ENCODE results near the gene GDF2. TPM values are rescaled to one million over a fixed set of nuclear protein-coding genes. Genes with fewer than 3 reads are reported as not detected.

GDF2 gene
- total and polyA plus RNA-seq, 2 donors: not detected

DNA sequence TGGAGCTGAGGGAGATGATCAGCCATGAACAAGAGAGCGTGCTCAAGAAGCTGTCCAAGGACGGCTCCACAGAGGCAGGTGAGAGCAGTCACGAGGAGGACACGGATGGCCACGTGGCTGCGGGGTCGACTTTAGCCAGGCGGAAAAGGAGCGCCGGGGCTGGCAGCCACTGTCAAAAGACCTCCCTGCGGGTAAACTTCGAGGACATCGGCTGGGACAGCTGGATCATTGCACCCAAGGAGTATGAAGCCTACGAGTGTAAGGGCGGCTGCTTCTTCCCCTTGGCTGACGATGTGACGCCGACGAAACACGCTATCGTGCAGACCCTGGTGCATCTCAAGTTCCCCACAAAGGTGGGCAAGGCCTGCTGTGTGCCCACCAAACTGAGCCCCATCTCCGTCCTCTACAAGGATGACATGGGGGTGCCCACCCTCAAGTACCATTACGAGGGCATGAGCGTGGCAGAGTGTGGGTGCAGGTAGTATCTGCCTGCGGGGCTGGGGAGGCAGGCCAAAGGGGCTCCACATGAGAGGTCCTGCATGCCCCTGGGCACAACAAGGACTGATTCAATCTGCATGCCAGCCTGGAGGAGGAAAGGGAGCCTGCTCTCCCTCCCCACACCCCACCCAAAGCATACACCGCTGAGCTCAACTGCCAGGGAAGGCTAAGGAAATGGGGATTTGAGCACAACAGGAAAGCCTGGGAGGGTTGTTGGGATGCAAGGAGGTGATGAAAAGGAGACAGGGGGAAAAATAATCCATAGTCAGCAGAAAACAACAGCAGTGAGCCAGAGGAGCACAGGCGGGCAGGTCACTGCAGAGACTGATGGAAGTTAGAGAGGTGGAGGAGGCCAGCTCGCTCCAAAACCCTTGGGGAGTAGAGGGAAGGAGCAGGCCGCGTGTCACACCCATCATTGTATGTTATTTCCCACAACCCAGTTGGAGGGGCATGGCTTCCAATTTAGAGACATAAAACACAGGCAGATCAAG is 3.3 kb downstream of the GDF2 start:
- no peak overlapping the region for H3K27ac ChIP-seq (ENCODE audit: low read depth)
- no peaks in the 10 kb centered on the region for H3K36me3 ChIP-seq (ENCODE audit: insufficient read depth)
- H3K4me1 ChIP-seq (ENCODE audit: insufficient read depth): no peaks in the 10 kb centered on the region
- H3K4me3 ChIP-seq (ENCODE audit: low read depth, low read length): no peak overlapping the region
- DNase-seq (ENCODE audit: extremely low spot score): no peak
- WGBS: 95% methylated on average over 30 of the region's 30 CpGs

DNA sequence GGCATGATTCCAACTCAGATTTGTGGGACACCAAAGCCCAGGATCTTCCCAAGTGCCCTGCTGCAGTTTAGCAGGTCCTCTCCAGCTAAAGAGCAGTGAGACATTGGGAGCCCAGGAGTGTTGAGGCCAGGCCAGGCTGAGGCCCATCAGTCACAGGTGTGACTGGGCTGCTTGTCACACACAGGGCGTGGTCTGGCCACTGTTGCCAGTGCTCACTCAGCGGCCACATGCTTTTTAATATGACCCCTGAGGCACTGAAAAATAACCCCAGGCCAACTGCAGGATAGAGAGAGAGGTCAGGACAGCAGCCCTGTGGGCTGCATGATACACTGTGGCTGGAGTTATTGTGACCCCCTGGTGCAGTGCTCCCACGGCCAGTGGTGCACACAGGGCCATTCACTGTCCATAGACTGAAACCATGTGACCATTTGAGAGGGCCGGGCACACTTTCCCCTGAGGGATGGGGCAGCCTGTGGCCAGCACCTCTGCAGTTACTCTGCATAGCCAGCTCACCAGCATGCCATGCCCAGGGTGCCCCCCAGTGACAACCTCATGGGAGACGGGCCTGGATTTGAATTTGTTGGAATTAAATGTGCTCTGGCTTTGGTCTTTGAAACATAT is 4.2 kb downstream of the GDF2 start:
- 70% methylated on average over 5 of the region's 5 CpGs for WGBS
- Histone ChIP-seq H3K36me3 (ENCODE audit: insufficient read depth) (no peaks in the 10 kb centered on the region), H3K27ac (ENCODE audit: low read depth) (no peak overlapping the region), H3K4me1 (ENCODE audit: insufficient read depth) (no peaks in the 10 kb centered on the region), H3K4me3 (ENCODE audit: low read depth, low read length) (no peak overlapping the region)
- no peak for DNase-seq (ENCODE audit: extremely low spot score)

DNA sequence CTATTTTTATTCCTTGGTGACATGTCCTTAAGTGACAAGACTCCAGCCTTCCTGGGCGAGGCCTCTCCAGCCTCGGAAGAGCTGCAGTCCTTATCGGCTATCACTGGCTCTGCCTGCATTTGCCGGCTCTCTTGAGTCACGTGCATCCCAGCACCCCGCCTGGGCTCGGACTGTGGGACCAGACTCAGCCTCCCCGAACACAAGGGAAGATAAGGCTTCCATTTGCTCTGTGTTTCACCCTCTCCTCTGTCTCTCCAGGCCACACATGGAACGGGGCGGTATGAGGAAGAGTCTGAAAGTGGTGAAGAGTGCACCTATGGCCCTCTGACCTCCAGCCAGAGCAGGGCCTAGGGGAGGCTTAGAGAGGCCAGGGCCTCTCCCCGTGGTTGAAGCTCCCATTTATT is 4.7 kb downstream of the GDF2 start:
- no peak for DNase-seq (ENCODE audit: extremely low spot score)
- H3K27ac ChIP-seq (ENCODE audit: low read depth): no peak overlapping the region
- 83% methylated on average over 11 of the region's 11 CpGs for WGBS
- no peak overlapping the region for H3K4me3 ChIP-seq (ENCODE audit: low read depth, low read length)
- H3K4me1 ChIP-seq (ENCODE audit: insufficient read depth): no peaks in the 10 kb centered on the region
- no peaks in the 10 kb centered on the region for H3K36me3 ChIP-seq (ENCODE audit: insufficient read depth)

DNA sequence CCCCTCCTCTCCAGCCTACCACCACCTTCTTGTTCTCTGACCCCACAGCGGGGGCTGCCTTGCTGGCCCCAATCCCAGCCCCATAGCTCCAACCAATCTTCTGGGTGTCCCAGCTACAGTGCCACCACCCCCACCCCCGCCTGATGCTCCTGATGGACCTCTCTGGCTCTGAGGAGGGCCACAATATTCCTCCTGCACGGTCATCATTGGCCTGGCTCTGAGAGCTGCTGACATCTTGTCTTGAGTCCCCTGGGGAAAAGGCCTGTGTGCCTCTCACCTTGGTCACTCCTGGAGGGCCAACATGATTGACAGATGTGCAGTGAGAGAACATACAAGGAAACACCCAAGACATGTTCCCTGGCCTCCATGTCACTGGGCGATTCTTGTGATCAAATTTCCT is 7.6 kb downstream of the GDF2 start:
- Histone ChIP-seq H3K36me3 (ENCODE audit: insufficient read depth) (no peaks in the 10 kb centered on the region), H3K4me1 (ENCODE audit: insufficient read depth) (no peaks in the 10 kb centered on the region), H3K27ac (ENCODE audit: low read depth) (no peak overlapping the region), H3K4me3 (ENCODE audit: low read depth, low read length) (no peak overlapping the region)
- DNase-seq (ENCODE audit: extremely low spot score): no peak
- WGBS: 91% methylated on average over 4 of the region's 4 CpGs

DNA sequence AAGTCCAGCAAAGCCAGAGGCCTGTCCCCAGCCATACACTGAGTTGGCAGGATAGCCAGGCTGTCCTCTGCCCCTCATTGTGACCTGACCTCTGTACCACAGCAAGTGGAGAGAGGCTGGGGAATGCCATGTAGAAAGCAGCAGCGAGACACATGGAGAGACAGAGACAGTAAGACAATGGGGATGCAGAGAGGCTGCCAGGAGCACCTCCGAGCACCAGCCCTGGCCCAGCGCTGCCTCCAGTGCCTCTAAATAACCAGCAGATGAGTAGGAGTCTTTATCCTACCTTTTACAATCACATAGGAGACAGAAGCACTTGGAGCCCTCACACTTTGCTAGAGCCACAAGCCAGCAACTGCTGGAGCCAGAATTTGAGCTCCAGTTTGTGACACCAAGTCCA is 8.1 kb downstream of the GDF2 start:
- WGBS: 94% methylated on average over 3 of the region's 3 CpGs
- H3K36me3 ChIP-seq (ENCODE audit: insufficient read depth): no peaks in the 10 kb centered on the region
- no peak overlapping the region for H3K27ac ChIP-seq (ENCODE audit: low read depth)
- DNase-seq (ENCODE audit: extremely low spot score): no peak
- no peaks in the 10 kb centered on the region for H3K4me1 ChIP-seq (ENCODE audit: insufficient read depth)
- H3K4me3 ChIP-seq (ENCODE audit: low read depth, low read length): no peak overlapping the region

DNA sequence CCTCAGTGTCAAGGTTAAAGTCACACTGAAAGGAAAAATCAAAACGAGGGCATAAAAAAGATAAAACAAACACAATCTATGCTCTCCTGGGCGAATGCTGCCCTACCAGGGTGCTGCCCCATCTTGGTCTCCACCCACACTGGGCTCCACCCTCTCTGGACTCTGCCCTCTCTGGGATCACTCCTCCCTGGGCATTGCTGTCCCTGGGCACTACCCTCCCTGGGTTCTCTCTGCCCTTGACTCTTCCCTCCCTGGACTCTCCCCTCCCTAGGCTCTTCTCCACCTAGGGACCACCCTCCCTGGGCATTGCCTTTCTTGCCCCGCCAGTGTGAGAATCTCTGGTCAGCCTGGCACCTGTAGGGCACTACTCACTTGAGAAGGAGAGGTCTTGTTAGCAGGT is 8.6 kb downstream of the GDF2 start:
- WGBS: 80% methylated on average over 3 of the region's 3 CpGs
- H3K4me3 ChIP-seq (ENCODE audit: low read depth, low read length): no peak overlapping the region
- no peaks in the 10 kb centered on the region for H3K36me3 ChIP-seq (ENCODE audit: insufficient read depth)
- no peak overlapping the region for H3K27ac ChIP-seq (ENCODE audit: low read depth)
- DNase-seq (ENCODE audit: extremely low spot score): no peak
- H3K4me1 ChIP-seq (ENCODE audit: insufficient read depth): no peaks in the 10 kb centered on the region

DNA sequence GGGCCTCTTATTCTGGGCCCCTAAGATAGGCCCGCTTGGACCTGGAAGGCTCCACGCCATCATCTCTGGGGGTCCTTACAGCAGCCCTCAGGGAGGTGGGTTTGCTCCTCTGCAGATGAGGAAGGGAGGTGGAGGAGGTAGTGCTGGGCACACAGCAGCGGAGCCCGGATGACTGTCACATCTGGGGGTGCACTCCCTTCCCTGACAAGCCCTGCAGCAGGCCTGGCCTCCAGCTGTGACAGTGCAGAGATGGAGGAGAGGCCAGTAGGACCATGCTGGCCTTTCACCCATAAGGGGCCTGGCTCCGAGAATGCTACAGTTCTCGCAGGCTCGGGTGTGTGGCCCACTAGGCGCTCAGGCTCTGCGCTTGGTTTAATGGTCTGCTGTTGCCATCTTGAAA is 9.2 kb downstream of the GDF2 start:
- no peaks in the 10 kb centered on the region for H3K36me3 ChIP-seq (ENCODE audit: insufficient read depth)
- no peak overlapping the region for H3K4me3 ChIP-seq (ENCODE audit: low read depth, low read length)
- no peak for DNase-seq (ENCODE audit: extremely low spot score)
- H3K4me1 ChIP-seq (ENCODE audit: insufficient read depth): no peaks in the 10 kb centered on the region
- H3K27ac ChIP-seq (ENCODE audit: low read depth): no peak overlapping the region
- 97% methylated on average over 9 of the region's 9 CpGs for WGBS

DNA sequence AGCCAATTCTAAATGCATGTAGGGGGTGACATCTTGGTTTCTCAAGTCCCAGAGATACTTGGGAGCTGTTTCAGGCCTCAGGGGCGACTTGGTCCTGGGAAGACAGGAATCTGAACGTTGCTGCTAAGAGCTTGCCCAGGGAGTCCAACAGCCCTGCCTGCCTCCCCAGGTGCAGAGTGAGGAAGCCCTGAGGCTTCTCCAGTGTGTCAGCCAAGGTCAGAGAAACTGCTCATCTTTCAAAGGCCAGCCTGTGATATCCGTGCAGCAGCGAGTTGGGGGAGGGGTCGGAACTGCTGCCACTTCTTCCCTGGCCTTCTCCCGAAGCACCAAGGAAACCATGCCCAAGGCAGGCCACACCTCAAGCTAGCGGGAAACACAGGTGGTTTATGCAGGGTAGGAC is 9.7 kb downstream of the GDF2 start:
- Histone ChIP-seq H3K4me1 (ENCODE audit: insufficient read depth) (no peaks in the 10 kb centered on the region), H3K4me3 (ENCODE audit: low read depth, low read length) (no peak overlapping the region), H3K27ac (ENCODE audit: low read depth) (no peak overlapping the region), H3K36me3 (ENCODE audit: insufficient read depth) (no peaks in the 10 kb centered on the region)
- no peak for DNase-seq (ENCODE audit: extremely low spot score)
- 79% methylated on average over 7 of the region's 7 CpGs for WGBS

DNA sequence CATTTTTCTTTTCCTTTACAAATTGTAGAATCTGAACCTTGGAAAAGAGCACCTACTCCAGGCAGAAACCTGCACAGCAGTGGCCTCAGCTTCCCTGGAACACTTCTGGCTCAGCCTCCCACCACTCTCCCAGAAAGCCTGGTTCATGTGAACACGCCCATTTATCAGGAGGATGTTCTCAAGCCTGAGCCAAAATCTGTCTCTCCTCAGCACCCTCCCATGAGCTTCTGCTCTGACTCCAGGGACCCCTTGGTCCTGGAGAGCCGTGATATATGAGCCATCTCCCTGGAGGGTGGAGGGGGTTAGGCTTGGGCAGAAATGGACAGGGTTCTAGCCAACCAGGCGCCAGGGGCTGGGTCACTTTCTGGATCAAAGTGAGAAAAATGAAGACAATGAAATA is 10.1 kb downstream of the GDF2 start:
- no peak overlapping the region for H3K4me3 ChIP-seq (ENCODE audit: low read depth, low read length)
- H3K4me1 ChIP-seq (ENCODE audit: insufficient read depth): no peaks in the 10 kb centered on the region
- 78% methylated on average over 3 of the region's 3 CpGs for WGBS
- DNase-seq (ENCODE audit: extremely low spot score): no peak
- H3K36me3 ChIP-seq (ENCODE audit: insufficient read depth): no peaks in the 10 kb centered on the region
- H3K27ac ChIP-seq (ENCODE audit: low read depth): no peak overlapping the region

DNA sequence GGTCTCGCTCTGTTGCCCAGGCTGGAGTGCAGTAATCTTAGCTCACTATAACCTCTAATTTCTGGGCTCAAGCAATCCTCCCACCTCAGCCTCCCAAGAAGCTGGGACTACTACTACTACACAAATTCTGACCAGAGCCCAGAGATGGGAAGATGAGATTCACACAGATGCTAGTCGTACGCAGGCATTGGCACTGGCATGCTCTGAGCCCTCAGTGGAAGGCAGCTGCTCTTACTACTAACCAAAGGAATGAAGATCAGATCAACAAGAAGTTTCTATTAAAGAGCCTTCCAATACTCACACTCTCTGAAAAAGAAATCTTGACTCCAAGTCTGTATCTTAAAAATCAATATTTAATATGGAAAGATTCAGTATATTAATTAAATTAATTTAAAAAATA is 10.7 kb downstream of the GDF2 start:
- Histone ChIP-seq H3K27ac (ENCODE audit: low read depth) (no peak overlapping the region), H3K4me3 (ENCODE audit: low read depth, low read length) (no peak overlapping the region), H3K4me1 (ENCODE audit: insufficient read depth) (no peaks in the 10 kb centered on the region), H3K36me3 (ENCODE audit: insufficient read depth) (no peaks in the 10 kb centered on the region)
- DNase-seq (ENCODE audit: extremely low spot score): no peak
- WGBS: 56% methylated on average over 3 of the region's 3 CpGs

DNA sequence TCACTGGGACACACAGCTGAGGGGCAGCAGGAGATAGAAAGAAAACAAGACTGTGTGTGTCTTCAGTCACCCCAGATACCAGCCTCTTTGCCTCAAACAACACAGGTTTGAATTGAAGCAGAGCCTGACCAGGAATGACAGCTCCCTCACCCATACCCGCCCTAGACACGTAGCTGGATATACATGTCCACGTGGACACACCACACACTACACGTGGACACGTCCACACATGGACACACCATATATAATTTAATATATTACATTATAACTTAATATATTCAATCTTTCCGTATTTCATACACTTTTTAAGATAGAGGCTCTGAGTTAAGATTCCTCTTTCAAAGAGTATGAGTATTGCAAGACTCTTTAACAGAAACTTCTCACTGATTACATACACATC is 11.3 kb downstream of the GDF2 start:
- Histone ChIP-seq H3K36me3 (ENCODE audit: insufficient read depth) (no peaks in the 10 kb centered on the region), H3K4me3 (ENCODE audit: low read depth, low read length) (no peak overlapping the region), H3K4me1 (ENCODE audit: insufficient read depth) (no peaks in the 10 kb centered on the region), H3K27ac (ENCODE audit: low read depth) (no peak overlapping the region)
- DNase-seq (ENCODE audit: extremely low spot score): no peak
- 91% methylated on average over 6 of the region's 6 CpGs for WGBS

DNA sequence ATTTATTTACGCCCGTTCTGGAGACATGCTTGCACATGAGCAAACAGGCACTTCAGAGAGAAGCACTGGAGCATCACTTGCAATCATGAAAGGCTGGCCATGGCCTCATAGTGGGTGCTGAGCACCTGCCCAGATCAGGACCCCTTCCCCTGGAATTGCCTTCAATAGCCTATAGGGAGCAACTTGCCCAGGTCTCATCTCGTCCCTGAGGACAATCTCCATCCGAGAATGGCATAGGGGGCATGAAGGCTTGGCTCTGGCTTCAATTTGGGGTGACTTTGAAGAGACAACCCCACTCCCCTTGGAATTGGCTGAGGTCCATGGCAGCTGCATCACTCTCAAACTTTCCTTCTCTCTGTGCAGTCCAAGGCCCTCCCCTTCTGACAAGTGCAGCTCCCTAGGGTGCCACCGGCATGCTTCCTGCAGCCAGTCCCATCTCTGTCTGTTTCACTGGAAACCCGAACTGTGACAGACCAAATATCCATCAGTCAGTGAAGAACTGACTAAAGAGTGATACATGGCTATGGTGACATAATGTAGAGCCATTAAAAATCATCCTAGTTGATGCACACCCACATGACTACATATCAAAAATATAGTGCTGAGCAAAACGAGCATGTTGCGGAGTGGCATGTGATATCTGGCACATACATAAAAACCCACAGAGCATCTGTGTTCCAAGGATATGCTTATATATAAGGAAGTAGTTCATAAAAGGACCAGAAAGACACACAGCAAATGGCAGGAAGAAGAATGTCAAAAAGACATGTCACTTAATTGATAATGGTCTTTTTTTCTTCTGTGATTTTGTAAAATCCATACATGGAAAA is 12.4 kb downstream of the GDF2 start:
- WGBS: 86% methylated on average over 8 of the region's 8 CpGs
- DNase-seq (ENCODE audit: extremely low spot score): no peak

DNA sequence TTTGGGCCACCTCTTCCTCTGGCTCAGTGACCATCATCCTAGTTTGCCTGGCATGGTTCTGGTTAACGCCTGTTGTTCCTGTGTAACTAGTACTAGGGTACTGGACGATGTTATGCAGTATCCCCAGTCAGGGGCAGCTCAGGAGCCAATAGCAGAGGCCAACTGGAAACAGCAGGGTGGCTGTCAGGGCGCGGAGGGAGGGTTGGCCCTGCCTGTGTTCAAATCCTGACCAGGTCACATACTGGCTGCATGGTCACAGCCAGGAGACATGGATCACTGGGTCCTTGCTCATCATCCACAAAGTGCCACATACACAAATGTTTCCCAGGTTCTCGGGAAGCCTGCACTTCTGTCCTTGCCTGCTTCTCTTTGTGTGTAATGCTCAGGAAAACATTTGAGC is 13.7 kb downstream of the GDF2 start:
- Histone ChIP-seq H3K36me3 (ENCODE audit: insufficient read depth) (no peaks in the 10 kb centered on the region), H3K4me3 (ENCODE audit: low read depth, low read length) (no peak overlapping the region), H3K27ac (ENCODE audit: low read depth) (no peak overlapping the region), H3K4me1 (ENCODE audit: insufficient read depth) (no peaks in the 10 kb centered on the region)
- WGBS: 94% methylated on average over 5 of the region's 5 CpGs
- no peak for DNase-seq (ENCODE audit: extremely low spot score)

More for the DNA sequence above, 12.4 kb downstream of the GDF2 start:
- Histone ChIP-seq H3K4me1 (ENCODE audit: insufficient read depth) (no peaks in the 10 kb centered on the region), H3K4me3 (ENCODE audit: low read depth, low read length) (no peak overlapping the region), H3K27ac (ENCODE audit: low read depth) (no peak overlapping the region), H3K36me3 (ENCODE audit: insufficient read depth) (no peaks in the 10 kb centered on the region)

Data from urinary bladder (tissue), 4 donors.